HepG2 (cell line): Measurements from ENCODE around the gene MYOM1. TPM values are rescaled to one million over a fixed set of nuclear protein-coding genes. Genes with fewer than 3 reads are reported as not detected.

Experiments used
- CENPT ChIP-seq: sonication (generic); formaldehyde crosslinking; IDR thresholded peaks from 2 replicates; pipeline ENCODE4 v1.8.0; 2022; ENCODE audit warnings: low read depth, mild to moderate bottlenecking, moderate library complexity, missing genetic modification reagents
- GRHL1 ChIP-seq: sonication (generic); formaldehyde crosslinking; conservative IDR thresholded peaks from 2 replicates; pipeline ENCODE4 v1.8.0; 2022; ENCODE audit warnings: missing genetic modification reagents
- HCFC1 ChIP-seq: fragments of 150-350 bp; IDR thresholded peaks from 2 replicates; pipeline ENCODE4 v1.6.1; 2014; ENCODE audit warnings: low read depth, low read length
- HMGXB3 ChIP-seq: sonication (generic); formaldehyde crosslinking; IDR thresholded peaks from 2 replicates; pipeline ENCODE4 v1.4.0; 2020; ENCODE audit warnings: missing genetic modification reagents, borderline replicate concordance
- HNF4A ChIP-seq: sonication (generic); formaldehyde crosslinking; IDR thresholded peaks from 2 replicates; pipeline ENCODE4 v1.4.0; 2020; ENCODE audit warnings: missing genetic modification reagents
- JARID2 ChIP-seq: sonication (generic); formaldehyde crosslinking; IDR thresholded peaks from 2 replicates; pipeline ENCODE4 v1.8.1; 2023; ENCODE audit warnings: missing genetic modification reagents, inconsistent platforms; ENCODE audit not compliant: insufficient replicate concordance
- KAT8 ChIP-seq: IDR thresholded peaks from 2 replicates; pipeline ENCODE4 v1.6.1; 2016; ENCODE audit warnings: missing genetic modification reagents, missing compliant biosample characterization
- KDM4B ChIP-seq: sonication (generic); formaldehyde crosslinking; IDR thresholded peaks from 2 replicates; pipeline ENCODE4 v1.4.0; 2020; ENCODE audit warnings: missing genetic modification reagents
- MYNN ChIP-seq: sonication (generic); formaldehyde crosslinking; IDR thresholded peaks from 2 replicates; pipeline ENCODE4 v1.4.0; 2020; ENCODE audit warnings: mild to moderate bottlenecking, low read depth, missing genetic modification reagents
- RBAK ChIP-seq: sonication (generic); formaldehyde crosslinking; IDR thresholded peaks from 2 replicates; pipeline ENCODE4 v1.5.1; 2020; ENCODE audit warnings: mild to moderate bottlenecking, missing genetic modification reagents
- SIX4 ChIP-seq: sonication (generic); formaldehyde crosslinking; IDR thresholded peaks from 2 replicates; pipeline ENCODE4 v1.4.0; 2020; ENCODE audit warnings: missing genetic modification reagents
- SNRNP70 ChIP-seq: fragments of 200-400 bp; formaldehyde crosslinking; IDR thresholded peaks from 2 replicates; pipeline ENCODE4 v1.6.1; 2017; ENCODE audit warnings: mild to moderate bottlenecking, low read depth, low read length, moderate library complexity
- TRIM22 ChIP-seq: fragments of 450-650 bp; IDR thresholded peaks from 2 replicates; pipeline ENCODE4 v1.6.1; 2017
- XRCC5 ChIP-seq: fragments of 200-400 bp; formaldehyde crosslinking; optimal IDR thresholded peaks from 2 replicates; pipeline ENCODE3; 2017; ENCODE audit warnings: mild to moderate bottlenecking, low read length
- ZFP36L2 ChIP-seq: sonication (generic); formaldehyde crosslinking; IDR thresholded peaks from 2 replicates; pipeline ENCODE4 v1.4.0; 2020; ENCODE audit warnings: missing genetic modification reagents
- ZNF10 ChIP-seq: sonication (generic); formaldehyde crosslinking; IDR thresholded peaks from 2 replicates; pipeline ENCODE4 v1.4.0; 2020; ENCODE audit warnings: mild to moderate bottlenecking, low read depth, missing genetic modification reagents, borderline replicate concordance
- ZNF296 ChIP-seq: sonication (generic); formaldehyde crosslinking; conservative IDR thresholded peaks from 2 replicates; pipeline ENCODE4 v1.5.0; 2020; ENCODE audit warnings: mild to moderate bottlenecking, missing genetic modification reagents
- ZNF773 ChIP-seq: sonication (generic); formaldehyde crosslinking; IDR thresholded peaks from 2 replicates; pipeline ENCODE4 v1.4.0; 2020; ENCODE audit warnings: missing genetic modification reagents, borderline replicate concordance
- ZNF784 ChIP-seq: sonication (generic); formaldehyde crosslinking; IDR thresholded peaks from 2 replicates; pipeline ENCODE4 v1.5.1; 2020; ENCODE audit warnings: missing genetic modification reagents, mild to moderate bottlenecking, borderline replicate concordance
- ZNF841 ChIP-seq: sonication (generic); formaldehyde crosslinking; IDR thresholded peaks from 2 replicates; pipeline ENCODE4 v1.8.1; 2023; ENCODE audit warnings: missing genetic modification reagents, borderline replicate concordance
- polyA plus RNA-seq, 8 experiments: library from polyadenylated mRNA; depleted of rRNA in 3 of 8; stranded (reverse) in 7 of 8; unstranded in 1 of 8; fragments of >200 nt; fragmentation: Illumina TruSeq in 4 of 8; extraction: Trizol in 4 of 8; gene quantifications; 2 replicates each; pipeline versions ENCODE4 v1.2.1 to v1.2.3, GENCODE V29; 2011 to 2016; ENCODE audit warnings: low read depth in 4 of 8, missing spikeins in 1 of 8, mixed read lengths in 1 of 8; ENCODE audit not compliant: insufficient read depth in 1 of 8
- total RNA-seq, 5 experiments: library from RNA; depleted of rRNA; stranded (reverse); fragments of >200 nt; fragmentation: Illumina TruSeq; extraction: Trizol; gene quantifications; 2 replicates each; pipeline ENCODE4 v1.2.3, GENCODE V29; 2016; ENCODE audit warnings: low read depth in 1 of 5

The MYOM1 gene
- total and polyA plus RNA-seq, 2 of the 13 experiments (the other 11 are each of a cell fraction or from before 2014, with no cell fraction given), result 0.46 to 0.98 TPM

- TF ChIP-seq GRHL1 (no peak), SNRNP70 (no peak), KAT8 (CRISPR knock-in tag) (peak; percentile 74; the same call in 1 of the 2 replicates), ZNF296 (CRISPR knock-in tag) (no peak), ZFP36L2 (CRISPR knock-in tag) (no peak), ZNF841 (CRISPR knock-in tag) (no peak), JARID2 (no peak), ZNF773 (CRISPR knock-in tag) (no peak), CENPT (CRISPR knock-in tag) (no peak), XRCC5 (peak; percentile 29), ZNF784 (CRISPR knock-in tag) (no peak), HCFC1 (no peak), MYNN (CRISPR knock-in tag) (no peak), KDM4B (CRISPR knock-in tag) (peak; percentile 51; the same call in 1 of the 2 replicates), ZNF10 (no peak), HMGXB3 (CRISPR knock-in tag) (peak; percentile 27; the same call in 1 of the 2 replicates), TRIM22 (no peak), SIX4 (CRISPR knock-in tag) (peak; percentile 46; the same call in 1 of the 2 replicates), HNF4A (CRISPR knock-in tag) (peak; percentile 92), RBAK (CRISPR knock-in tag) (no peak)
These were observed 158.8 kb downstream of the MYOM1 start (continued) for GRCh38 chr18:3060667-3061580.
